ENCODE measurements around the gene MAG.

MAG gene

GRCh38 chr19:35293808-35294207 lies 1.8 kb downstream of the MAG start:
- DNase-seq (ENCODE audit: extremely low spot score): no peak
- no peak for TF ChIP-seq CTCF (IDR thresholded peaks at IDR 0.05; ENCODE audit: control extremely low read depth, extremely low read depth, low read depth, missing control alignments)
- ChIA-PET POLR2A (no interaction called here), CTCF (interaction anchor here (0.8 kb wide), 1 partner anchor 19 kb away, joined by 3 read pairs; no protein-coding TSS in a partner anchor)

- ChIA-PET CTCF (interaction anchor here (0.8 kb wide), 1 partner anchor 20 kb away, joined by 3 read pairs; no protein-coding TSS in a partner anchor), POLR2A (interaction anchor here (0.5 kb wide), 1 partner anchor 40 kb away, joined by 3 read pairs; no protein-coding TSS in a partner anchor)
- no peak for DNase-seq (ENCODE audit: extremely low spot score)
- no peak for TF ChIP-seq CTCF (IDR thresholded peaks at IDR 0.05; ENCODE audit: control extremely low read depth, extremely low read depth, low read depth, missing control alignments)
Measured at GRCh38 chr19:35294328-35294727, 2.4 kb downstream of the MAG start.

- no peak for DNase-seq (ENCODE audit: extremely low spot score)
- ChIA-PET POLR2A (no interaction called here), CTCF (interaction anchor here (0.8 to 1.4 kb wide), 3 partner anchors 10 to 13 kb away, joined by 3 to 4 read pairs (median 3); partner anchors contain the start of gene HAMP)
- TF ChIP-seq CTCF (IDR thresholded peaks at IDR 0.05; ENCODE audit: control extremely low read depth, extremely low read depth, low read depth, missing control alignments): no peak
Measured at GRCh38 chr19:35294859-35295791, 3.2 kb downstream of the MAG start.

DNA sequence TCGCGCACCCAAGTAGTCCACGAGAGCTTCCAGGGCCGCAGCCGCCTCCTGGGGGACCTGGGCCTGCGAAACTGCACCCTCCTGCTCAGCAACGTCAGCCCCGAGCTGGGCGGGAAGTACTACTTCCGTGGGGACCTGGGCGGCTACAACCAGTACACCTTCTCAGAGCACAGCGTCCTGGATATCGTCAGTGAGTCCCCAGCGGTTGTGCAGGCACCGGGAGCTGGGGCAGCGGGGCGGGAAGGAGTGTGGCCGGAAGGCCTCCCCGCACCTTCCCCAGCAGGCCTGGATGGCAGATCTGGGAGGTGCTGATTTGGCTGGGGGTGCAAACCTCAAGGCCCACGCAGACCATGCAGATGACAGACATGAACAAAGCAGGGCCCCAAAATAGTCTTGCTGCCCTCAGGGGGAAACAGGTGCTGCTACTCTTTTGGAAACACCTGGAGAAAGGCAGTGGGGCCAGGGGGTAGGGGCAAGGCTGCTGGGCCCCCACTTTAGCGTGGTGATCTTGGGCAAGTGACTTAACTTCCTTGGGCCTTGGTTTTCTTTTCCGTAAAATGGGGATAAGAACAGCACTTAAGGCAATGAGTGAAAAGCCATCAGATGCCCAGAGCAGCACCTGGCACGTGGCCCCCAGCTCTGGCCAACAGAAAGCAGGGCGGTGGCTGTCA lies 4.0 kb downstream of the MAG start:
- no peak for TF ChIP-seq CTCF (IDR thresholded peaks at IDR 0.05; ENCODE audit: control extremely low read depth, extremely low read depth, low read depth, missing control alignments)
- CTCF ChIA-PET: interaction anchor here (0.8 to 1.4 kb wide), 3 partner anchors 9 to 14 kb away, joined by 3 to 4 read pairs (median 3); partner anchors contain the start of gene HAMP
- POLR2A ChIA-PET: no interaction called here
- DNase-seq (ENCODE audit: extremely low spot score): peak; percentile 80

GRCh38 chr19:35296644-35297514 lies 4.9 kb downstream of the MAG start:
- DNase-seq (ENCODE audit: extremely low spot score): no peak
- ChIA-PET CTCF (no interaction called here), POLR2A (no interaction called here)
- TF ChIP-seq CTCF (IDR thresholded peaks at IDR 0.05; ENCODE audit: control extremely low read depth, extremely low read depth, low read depth, missing control alignments): no peak

DNA sequence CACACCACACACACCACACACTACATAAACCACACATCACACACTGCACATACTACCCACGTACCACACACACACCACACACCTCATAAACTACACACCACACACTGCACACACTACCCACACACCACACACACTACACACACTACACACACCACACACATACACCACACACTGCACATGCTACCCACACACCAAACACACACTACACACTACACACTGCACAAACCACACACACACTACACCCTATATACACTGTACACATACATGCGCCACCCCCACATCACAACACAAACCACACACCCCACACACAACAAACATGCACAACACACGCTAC lies 5.5 kb downstream of the MAG start:
- TF ChIP-seq CTCF (IDR thresholded peaks at IDR 0.05; ENCODE audit: control extremely low read depth, extremely low read depth, low read depth, missing control alignments): no peak
- ChIA-PET POLR2A (no interaction called here), CTCF (no interaction called here)
- DNase-seq (ENCODE audit: extremely low spot score): no peak
